PC-9 (cell line): ENCODE results near the gene PLD5. TPM values are rescaled to one million over a fixed set of nuclear protein-coding genes. Genes with fewer than 3 reads are reported as not detected.

ENCODE experiments used
- BruUV-seq: library from RNA; stranded (reverse); fragments of 400-500 nt; replicated peaks from 2 replicates; lab custom pipeline; 2021; lab: Mats Ljungman, UMichigan
- CTCF ChIA-PET: fragments of 300-600 bp; sonication (Branson Sonifier 250); formaldehyde crosslinking; loops from one replicate; lab custom pipeline; 2022; ENCODE audit warnings: antibody characterized with exemption; lab: Charles Lee
- POLR2A ChIA-PET: fragments of 300-600 bp; sonication (Branson Sonifier 250); formaldehyde crosslinking; loops from one replicate; lab custom pipeline; 2022; ENCODE audit warnings: antibody characterized with exemption; ENCODE audit not compliant: unreplicated experiment; lab: Charles Lee
- DNase-seq, 2 experiments: peaks; one replicate each; pipeline versions ENCODE4 v3.0.0 to v3.0.0-alpha.2; 2015 to 2022; ENCODE audit warnings: mixed read lengths in 1 of 2
- H2AFZ ChIP-seq: fragments of 200-600 bp; sonication (generic); 2 replicates; pipeline ENCODE4 v1.8.1; 2017; ENCODE audit warnings: antibody characterized with exemption
- H3F3A ChIP-seq: fragments of 200-600 bp; sonication (generic); 2 replicates; pipeline ENCODE4 v1.8.1; 2017; ENCODE audit warnings: antibody characterized with exemption, mild to moderate bottlenecking, low read depth; ENCODE audit not compliant: insufficient read depth
- H3K27ac ChIP-seq: fragments of 200-600 bp; sonication (generic); 2 replicates; pipeline ENCODE4 v1.6.1; 2016; ENCODE audit warnings: mixed run types
- H3K27me3 ChIP-seq: fragments of 200-600 bp; sonication (generic); 2 replicates; pipeline ENCODE4 v1.6.1; 2016; ENCODE audit warnings: low read depth, mixed run types; ENCODE audit not compliant: insufficient read depth
- H3K36me3 ChIP-seq: fragments of 200-600 bp; sonication (generic); 2 replicates; pipeline ENCODE4 v1.6.1; 2016; ENCODE audit warnings: low read depth, mixed run types
- H3K4me1 ChIP-seq: fragments of 200-600 bp; sonication (generic); replicated peaks from 2 replicates; pipeline ENCODE4 v1.6.1; 2016; ENCODE audit warnings: mixed run types; ENCODE audit not compliant: insufficient read depth
- H3K4me2 ChIP-seq: fragments of 200-600 bp; sonication (generic); 2 replicates; pipeline ENCODE4 v1.6.1; 2017; ENCODE audit warnings: mixed run types
- H3K4me3 ChIP-seq: fragments of 200-600 bp; sonication (generic); 2 replicates; pipeline ENCODE4 v1.6.1; 2016; ENCODE audit warnings: mixed run types
- H3K79me2 ChIP-seq: fragments of 200-600 bp; sonication (generic); 2 replicates; pipeline ENCODE4 v1.6.1; 2017; ENCODE audit warnings: low read depth, mixed run types
- H3K9me2 ChIP-seq: fragments of 200-600 bp; sonication (generic); 2 replicates; pipeline ENCODE4 v1.8.1; 2017; ENCODE audit warnings: mild to moderate bottlenecking; ENCODE audit not compliant: insufficient read depth
- H3K9me3 ChIP-seq: fragments of 200-600 bp; sonication (generic); 2 replicates; pipeline ENCODE4 v1.8.1; 2016; ENCODE audit warnings: low read depth; ENCODE audit not compliant: insufficient read depth
- H4K20me1 ChIP-seq: fragments of 200-600 bp; sonication (generic); 2 replicates; pipeline ENCODE4 v1.8.1; 2017; ENCODE audit not compliant: insufficient read depth
- EZH2 ChIP-seq: fragments of 200-600 bp; sonication (generic); IDR thresholded peaks from 2 replicates; pipeline ENCODE4 v1.8.0; 2017; ENCODE audit warnings: antibody characterized with exemption, low read depth
- intact Hi-C: fragments of 100-400 bp; cut with micrococcal nuclease; formaldehyde crosslinking; loops from one replicate; pipeline ENCODE4 v1.10.0; 2022; ENCODE audit not compliant: unreplicated experiment
- total RNA-seq: library from RNA; stranded (reverse); gene quantifications from 2 replicates; pipeline ENCODE4 v1.2.3, GENCODE V29; 2021
- TF ChIP-seq, protein P1 (sequence below): fragments of 200-600 bp; sonication (generic); conservative IDR thresholded peaks from 2 replicates; pipeline ENCODE4 v1.6.1; 2017; ENCODE audit warnings: mixed run types, antibody characterized with exemption, mild to moderate bottlenecking, moderate library complexity

The PLD5 gene
- total RNA-seq, 1 experiment from 2014 or later = not detected

GRCh38 chr1:242534753-242535152 lies 10.3 kb upstream of the PLD5 start:
- Histone ChIP-seq H3K9me2 (no peaks in the 10 kb centered on the region), H3K4me3 (no peak overlapping the region), H3K79me2 (no peaks in the 10 kb centered on the region), H3K4me2 (no peak overlapping the region), H4K20me1 (no peaks in the 10 kb centered on the region), H3K9me3 (no peaks in the 10 kb centered on the region), H2AFZ (no peak overlapping the region), H3K27me3 (no peaks in the 10 kb centered on the region), H3K36me3 (no peaks in the 10 kb centered on the region), H3K27ac (no peak overlapping the region), H3F3A (no peaks in the 10 kb centered on the region), H3K4me1 (no peaks in the 10 kb centered on the region)
- DNase-seq = no peak
- ChIA-PET CTCF (no interaction called here), POLR2A (no interaction called here)
- TF ChIP-seq EZH2 = no peak
- TF ChIP-seq, protein P1, sequence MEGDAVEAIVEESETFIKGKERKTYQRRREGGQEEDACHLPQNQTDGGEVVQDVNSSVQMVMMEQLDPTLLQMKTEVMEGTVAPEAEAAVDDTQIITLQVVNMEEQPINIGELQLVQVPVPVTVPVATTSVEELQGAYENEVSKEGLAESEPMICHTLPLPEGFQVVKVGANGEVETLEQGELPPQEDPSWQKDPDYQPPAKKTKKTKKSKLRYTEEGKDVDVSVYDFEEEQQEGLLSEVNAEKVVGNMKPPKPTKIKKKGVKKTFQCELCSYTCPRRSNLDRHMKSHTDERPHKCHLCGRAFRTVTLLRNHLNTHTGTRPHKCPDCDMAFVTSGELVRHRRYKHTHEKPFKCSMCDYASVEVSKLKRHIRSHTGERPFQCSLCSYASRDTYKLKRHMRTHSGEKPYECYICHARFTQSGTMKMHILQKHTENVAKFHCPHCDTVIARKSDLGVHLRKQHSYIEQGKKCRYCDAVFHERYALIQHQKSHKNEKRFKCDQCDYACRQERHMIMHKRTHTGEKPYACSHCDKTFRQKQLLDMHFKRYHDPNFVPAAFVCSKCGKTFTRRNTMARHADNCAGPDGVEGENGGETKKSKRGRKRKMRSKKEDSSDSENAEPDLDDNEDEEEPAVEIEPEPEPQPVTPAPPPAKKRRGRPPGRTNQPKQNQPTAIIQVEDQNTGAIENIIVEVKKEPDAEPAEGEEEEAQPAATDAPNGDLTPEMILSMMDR = no peak
- no TSS peak for BruUV-seq
- intact Hi-C loops = no loop called here

GRCh38 chr1:242530761-242531160 lies 6.3 kb upstream of the PLD5 start:
- intact Hi-C loops = no loop called here
- Histone ChIP-seq H3K27ac (no peak overlapping the region), H3K27me3 (no peaks in the 10 kb centered on the region; the same call in 1 of the 2 replicates), H3K4me3 (no peak overlapping the region), H3K9me3 (no peaks in the 10 kb centered on the region), H3K9me2 (no peaks in the 10 kb centered on the region), H2AFZ (no peak overlapping the region), H3K4me1 (no peaks in the 10 kb centered on the region), H3K79me2 (no peaks in the 10 kb centered on the region), H4K20me1 (no peaks in the 10 kb centered on the region), H3K36me3 (no peaks in the 10 kb centered on the region), H3K4me2 (no peak overlapping the region), H3F3A (no peaks in the 10 kb centered on the region)
- ChIA-PET POLR2A (no interaction called here), CTCF (no interaction called here)
- DNase-seq = no peak
- BruUV-seq = no TSS peak
- TF ChIP-seq, protein P1 = no peak
- no peak for TF ChIP-seq EZH2

- ChIA-PET POLR2A (no interaction called here), CTCF (no interaction called here)
- Histone ChIP-seq H3K27me3 (no peaks in the 10 kb centered on the region; the same call in 1 of the 2 replicates), H3F3A (no peaks in the 10 kb centered on the region), H3K9me3 (no peaks in the 10 kb centered on the region), H3K4me1 (no peaks in the 10 kb centered on the region), H2AFZ (no peak overlapping the region), H3K9me2 (no peaks in the 10 kb centered on the region), H3K27ac (no peak overlapping the region), H3K36me3 (no peaks in the 10 kb centered on the region), H3K79me2 (no peaks in the 10 kb centered on the region), H4K20me1 (no peaks in the 10 kb centered on the region), H3K4me3 (no peak overlapping the region), H3K4me2 (no peak overlapping the region)
- BruUV-seq = no TSS peak
- intact Hi-C loops = no loop called here
- no peak for DNase-seq
- TF ChIP-seq, protein P1 = no peak
- TF ChIP-seq EZH2 = no peak
These were observed 1.3 kb upstream of the PLD5 start for GRCh38 chr1:242525769-242526168.
